Left ventricle myocardium superior (tissue), 1 donor: ENCODE data around the gene PPP6C. TPM values are rescaled to one million over a fixed set of nuclear protein-coding genes. Genes with fewer than 3 reads are reported as not detected.
A peak's percentile ranks its signal among the peaks of the same experiment; 100 is the strongest.
"Not testable (repeated sequence)": the region's sequence is repeated elsewhere in the genome, so short reads cannot be mapped to it uniquely, and the experiment has no call there.

Experiments used
- ATAC-seq: fragments of 200-7000 bp; cut with Tn5 transposase; one replicate; pipeline ENCODE4 v1.9.1; 2020; ENCODE audit warnings: mild to moderate bottlenecking, moderate library complexity
- DNase-seq: peaks from one replicate; pipeline ENCODE4 v3.0.0-alpha.2; 2020
- intact Hi-C: fragments of 100-400 bp; cut with micrococcal nuclease; formaldehyde crosslinking; loops from one replicate; pipeline ENCODE4 v1.11.0; 2022
- total RNA-seq: library from RNA; stranded (reverse); fragmentation: NEBNext Ultra II Directional; extraction: Animal tissue kit (Norgen Biotek cat#: 25700); gene quantifications from one replicate; pipeline ENCODE4 v1.2.1, GENCODE V29; 2021
- donor health status: DM: no; HTN: yes; CAD: no; lungs with severe emphysema.

The PPP6C gene
- total RNA-seq, 1 donor from 2014 or later = 35.9 TPM

- peak; percentile 8 for ATAC-seq
- peak; percentile 43 for DNase-seq
- intact Hi-C loops = no loop called here
Observed at GRCh38 chr9:125189011-125189360, 617 bp downstream of the PPP6C start.

GRCh38 chr9:125183561-125183960 is 6.0 kb downstream of the PPP6C start:
- DNase-seq (no peak), ATAC-seq (no peak)
- intact Hi-C loops = no loop called here

- DNase-seq = no peak
- ATAC-seq = peak; percentile 9
- intact Hi-C loops = no loop called here
Observed at GRCh38 chr9:125183054-125183453, 6.5 kb downstream of the PPP6C start.

- intact Hi-C loops, ATAC-seq, DNase-seq: not testable (repeated sequence)
Observed at GRCh38 chr9:125181756-125182155, 7.8 kb downstream of the PPP6C start.

DNA sequence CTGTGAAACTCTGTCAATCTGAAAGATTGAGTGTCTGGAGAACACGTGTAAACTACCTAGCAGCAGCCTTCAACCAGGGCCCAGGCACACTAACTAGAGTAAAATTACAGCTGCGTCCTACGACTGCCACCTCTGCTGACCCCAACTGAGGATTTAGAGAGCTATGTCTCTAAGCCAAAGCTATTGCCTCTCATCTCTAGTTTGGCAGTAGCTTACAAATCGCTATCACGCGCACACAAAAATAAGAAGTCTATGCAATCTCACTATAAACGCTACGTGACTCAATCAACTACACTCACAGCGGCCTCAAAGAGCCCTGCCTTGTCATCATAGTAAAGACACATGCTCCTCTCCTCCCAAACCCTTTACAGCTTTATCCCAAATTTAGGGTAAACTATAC is 8.7 kb downstream of the PPP6C start:
- ATAC-seq (peak; percentile 17), DNase-seq (no peak)

DNA sequence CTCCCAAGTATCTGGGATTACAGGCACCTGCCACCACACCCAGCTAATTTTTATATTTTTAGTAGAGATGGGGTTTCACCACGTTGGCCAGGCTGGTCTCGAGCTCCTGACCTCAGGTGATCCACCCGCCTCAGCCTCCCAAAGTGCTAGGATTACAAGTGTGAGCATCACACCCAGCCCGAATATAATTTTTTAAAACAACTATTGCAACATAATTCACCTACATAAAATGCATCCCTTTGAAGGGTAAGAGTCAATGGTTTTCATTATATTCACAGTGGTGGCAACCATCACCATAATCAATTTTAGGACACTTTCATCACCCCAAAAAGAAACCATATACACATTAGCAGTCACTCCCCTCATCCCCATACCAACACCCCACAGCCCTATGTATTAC is 9.8 kb downstream of the PPP6C start:
- DNase-seq, ATAC-seq, intact Hi-C loops: not testable (repeated sequence)

More for the DNA sequence above, 8.7 kb downstream of the PPP6C start:
- intact Hi-C loops = no loop called here

DNA sequence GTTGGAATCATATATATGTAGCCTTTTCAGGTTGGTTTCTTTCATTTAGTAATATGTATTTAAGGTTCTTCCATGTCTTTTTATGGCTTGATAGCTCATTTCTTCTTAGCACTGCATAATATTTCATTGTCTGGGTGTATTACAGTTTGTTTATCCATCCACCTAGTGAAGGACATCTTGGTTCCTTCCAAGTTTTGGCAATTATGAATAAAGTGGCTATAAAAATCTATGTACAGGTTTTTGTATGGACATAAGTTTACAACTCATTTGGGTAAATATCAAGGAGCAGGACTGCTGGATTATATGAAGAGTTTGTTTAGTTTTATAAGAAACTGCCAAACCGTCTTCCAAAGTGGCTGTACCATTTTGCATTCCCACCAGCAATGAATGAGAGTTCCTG is 11.7 kb downstream of the PPP6C start:
- DNase-seq (no peak), ATAC-seq (no peak)
- intact Hi-C loops = no loop called here

- ATAC-seq = no peak
- intact Hi-C loops = no loop called here
Observed at GRCh38 chr9:125176636-125177035, 13.0 kb downstream of the PPP6C start.

DNA sequence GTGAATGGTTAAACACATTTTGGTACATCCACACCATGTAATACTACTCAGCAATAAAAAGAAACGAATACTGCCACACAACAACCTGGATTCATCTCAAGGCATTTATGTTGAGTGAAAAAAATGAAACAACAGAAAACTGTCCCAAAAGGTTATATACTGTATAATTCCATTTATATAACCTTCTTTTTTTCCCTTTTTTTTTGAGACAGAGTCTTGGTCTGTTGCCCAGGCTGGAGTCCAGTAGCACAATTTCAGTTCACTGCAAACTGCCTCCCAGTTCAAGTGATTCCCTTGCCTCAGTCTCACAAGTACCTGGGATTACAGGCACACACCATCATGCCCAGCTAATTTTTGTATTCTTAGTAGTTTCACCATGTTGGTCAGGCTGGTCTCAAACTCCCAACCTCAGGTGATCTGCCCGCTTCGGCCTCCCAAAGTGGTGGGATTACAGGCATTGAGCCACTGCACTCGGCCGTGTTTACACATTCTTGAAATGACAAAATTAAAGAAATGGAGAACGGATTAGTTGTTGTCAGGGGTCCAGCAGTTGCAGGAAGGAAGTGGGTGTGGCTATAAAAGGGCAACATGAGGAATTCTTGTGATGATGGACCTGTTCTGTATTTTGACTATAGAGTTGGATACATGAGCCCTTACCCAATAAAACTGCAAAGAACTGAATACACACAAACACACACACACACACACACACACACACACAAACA is 17.4 kb downstream of the PPP6C start:
- intact Hi-C loops = no loop called here
- DNase-seq (no peak), ATAC-seq (no peak)

More at GRCh38 chr9:125176636-125177035, 13.0 kb downstream of the PPP6C start:
- DNase-seq = no peak

DNA sequence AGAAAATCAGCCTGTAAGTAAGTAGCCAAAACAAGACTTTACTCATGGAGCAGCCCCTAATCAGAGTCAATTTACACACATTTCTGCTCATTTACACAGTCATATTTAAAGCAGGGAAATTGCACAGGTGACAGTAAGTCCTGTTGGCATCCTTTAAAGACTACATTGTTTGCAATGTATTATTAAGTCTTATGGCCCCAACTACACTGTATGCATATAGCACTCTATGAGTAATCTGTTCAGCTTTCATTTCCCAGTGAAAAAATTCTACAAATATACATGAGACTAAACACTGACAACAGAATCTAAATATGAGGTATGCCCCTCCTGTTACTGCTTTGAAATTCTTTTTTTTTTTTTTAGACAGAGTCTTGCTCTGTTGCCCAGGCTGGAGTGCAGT is 19.7 kb downstream of the PPP6C start:
- DNase-seq (no peak), ATAC-seq (no peak)
- intact Hi-C loops = no loop called here

- no peak for ATAC-seq
- no peak for DNase-seq
- intact Hi-C loops = no loop called here
Observed at GRCh38 chr9:125166762-125167161, 22.8 kb downstream of the PPP6C start.

DNA sequence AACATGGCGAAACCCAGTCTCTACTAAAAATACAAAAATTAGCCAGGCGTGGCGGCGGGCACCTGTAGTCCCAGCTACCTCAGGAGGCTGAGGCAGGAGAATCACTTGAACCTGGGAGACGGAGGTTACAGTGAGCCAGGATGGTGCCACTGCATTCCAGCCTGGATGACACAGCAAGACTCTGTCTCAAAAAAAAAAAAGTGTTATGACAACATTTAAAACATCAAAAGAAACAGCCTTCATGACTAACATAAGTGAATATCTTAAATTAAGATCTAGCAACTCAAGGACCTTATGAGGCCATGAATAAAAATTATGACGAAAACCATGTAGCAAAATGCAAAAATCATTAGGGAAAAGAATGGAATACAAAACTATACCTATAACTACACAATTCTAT is 26.7 kb downstream of the PPP6C start:
- intact Hi-C loops, ATAC-seq, DNase-seq: not testable (repeated sequence)

DNA sequence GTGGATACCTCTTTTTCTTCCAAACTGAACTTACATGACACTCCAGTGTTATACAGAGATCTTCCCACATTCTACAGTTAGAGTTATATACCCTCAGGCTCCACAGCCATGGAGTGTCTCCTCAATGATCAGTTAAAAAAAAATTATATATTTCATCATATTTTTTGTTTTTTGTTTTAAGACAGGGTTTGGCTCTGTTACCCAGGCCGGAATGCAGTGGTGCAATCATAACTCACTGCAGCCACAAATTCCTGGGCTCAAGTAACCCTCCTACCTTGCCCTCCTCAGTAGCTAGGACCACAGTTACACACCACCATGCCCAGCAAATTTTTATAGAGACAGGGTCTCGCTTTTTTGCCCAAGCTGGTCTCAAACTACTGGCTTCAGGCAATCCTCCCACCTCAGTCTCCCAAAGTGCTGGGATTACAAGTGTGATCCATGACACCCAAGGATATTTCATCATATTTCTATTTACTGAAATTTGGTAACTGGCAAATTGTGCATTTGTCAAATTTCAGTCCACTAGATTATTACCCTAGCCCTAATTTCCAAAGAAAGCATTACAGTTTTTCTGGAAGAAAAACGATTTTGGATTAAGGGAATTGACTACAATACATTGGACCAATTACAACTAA is 28.2 kb downstream of the PPP6C start:
- ATAC-seq = peak; percentile 50
- intact Hi-C loops = no loop called here
- no peak for DNase-seq

DNA sequence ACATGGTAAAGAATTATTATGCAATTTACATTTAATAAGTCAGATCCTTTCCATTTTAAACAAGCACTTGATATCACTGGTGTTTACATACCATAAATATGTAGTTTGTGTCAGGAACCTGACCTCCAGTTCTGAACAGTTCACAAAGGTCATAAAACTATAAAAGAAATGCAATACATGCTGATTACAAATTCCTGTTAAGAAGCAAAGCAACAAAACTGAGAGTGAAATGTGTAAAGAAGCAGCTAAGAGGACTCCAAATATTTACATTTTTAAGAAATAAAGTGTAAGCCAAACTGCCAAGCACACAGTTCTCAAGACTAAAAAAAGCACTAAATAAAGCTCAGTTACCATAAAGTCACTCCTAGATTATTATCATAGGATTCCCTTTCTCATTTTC is 28.9 kb downstream of the PPP6C start:
- no peak for DNase-seq
- no peak for ATAC-seq
- intact Hi-C loops = no loop called here

DNA sequence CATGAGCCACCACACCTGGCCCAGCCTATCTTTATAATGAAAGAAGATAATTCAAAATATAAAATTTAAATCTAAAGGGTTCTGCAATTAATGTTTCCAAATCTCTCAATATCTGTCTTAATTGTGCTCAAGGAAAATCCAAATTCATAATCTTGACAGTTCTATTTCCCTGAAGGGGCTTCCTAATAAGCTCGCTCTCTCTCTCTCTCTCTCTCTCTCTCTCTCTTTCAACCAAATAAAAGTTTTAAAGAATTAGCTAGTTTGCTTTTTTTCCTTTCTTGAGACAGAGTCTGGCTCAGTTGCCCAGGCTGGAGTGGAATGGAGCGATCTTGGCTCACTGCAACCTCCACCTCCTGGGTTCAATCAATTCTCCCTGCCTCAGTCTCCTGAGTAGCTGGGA is 33.1 kb downstream of the PPP6C start:
- intact Hi-C loops = no loop called here
- DNase-seq = no peak
- ATAC-seq = no peak

GRCh38 chr9:125153712-125154367 is 35.8 kb downstream of the PPP6C start:
- peak; percentile 72 for ATAC-seq

DNA sequence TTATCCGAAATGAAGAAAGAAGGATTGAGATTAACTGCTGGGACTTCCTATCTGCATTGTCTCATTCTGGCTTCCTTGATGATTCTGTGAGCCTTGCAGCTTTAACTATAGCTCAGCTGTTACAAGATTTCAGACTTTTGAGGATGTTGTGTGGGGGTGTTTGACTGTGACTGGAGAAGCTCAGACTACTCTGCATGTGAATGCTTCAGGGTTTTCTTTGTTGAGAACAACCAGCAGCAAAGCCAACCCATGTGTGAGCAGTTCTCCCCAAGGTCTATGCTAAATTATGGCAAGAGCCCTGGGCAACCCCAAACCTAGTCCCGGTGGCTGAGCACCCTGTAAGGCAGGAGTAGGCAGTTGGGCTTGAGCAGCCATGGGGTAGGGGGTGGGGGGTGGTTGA is 37.9 kb downstream of the PPP6C start:
- intact Hi-C loops = no loop called here
- DNase-seq (no peak), ATAC-seq (no peak)

More at GRCh38 chr9:125153712-125154367, 35.8 kb downstream of the PPP6C start:
- intact Hi-C loops = no loop called here
- no peak for DNase-seq

GRCh38 chr9:125150349-125151245 is 39.0 kb downstream of the PPP6C start:
- DNase-seq (no peak), ATAC-seq (no peak)
- intact Hi-C loops = no loop called here

- intact Hi-C loops = loop anchor here (10.0 kb wide), 1 partner anchor 373 kb away; the partner anchor contains the start of genes NR6A1 and OLFML2A
- DNase-seq (no peak), ATAC-seq (no peak)
Observed at GRCh38 chr9:125147401-125147951, 42.1 kb downstream of the PPP6C start.
